Upper lobe of left lung (tissue), 6 donors: Measurements from ENCODE around the gene RAB33B. TPM values are rescaled to one million over a fixed set of nuclear protein-coding genes. Genes with fewer than 3 reads are reported as not detected.

Experiments
- ATAC-seq, 2 donors: fragments of 200-7000 bp; cut with Tn5 transposase; one replicate each; pipeline ENCODE4 v1.9.1; 2022; ENCODE audit warnings: mild to moderate bottlenecking in 2 of 2, moderate library complexity in 2 of 2; ENCODE audit not compliant: low FRiP score in 2 of 2
- DNase-seq, 2 donors: peaks; one replicate each; pipeline ENCODE4 v3.0.0-alpha.2; 2019 to 2020
- H3K27ac ChIP-seq, 4 donors: fragments of 200-600 bp; sonication (generic); one replicate each; pipeline ENCODE4 v1.5.1; 2016 to 2019
- H3K27me3 ChIP-seq, 4 donors: fragments of 200-600 bp; sonication (generic); one replicate each; pipeline ENCODE4 v1.5.1; 2017 to 2019
- H3K36me3 ChIP-seq, 4 donors: fragments of 200-600 bp; sonication (generic); one replicate each; pipeline ENCODE4 v1.5.1; 2016 to 2019
- H3K4me1 ChIP-seq, 4 donors: fragments of 200-600 bp; sonication (generic); one replicate each; pipeline ENCODE4 v1.5.1; 2018 to 2019
- H3K4me3 ChIP-seq, 4 donors: fragments of 200-600 bp; sonication (generic); one replicate each; pipeline ENCODE4 v1.5.1; 2017 to 2019; ENCODE audit warnings: mild to moderate bottlenecking in 2 of 4, moderate library complexity in 1 of 4
- H3K9me3 ChIP-seq, 4 donors: fragments of 200-600 bp; sonication (generic); one replicate each; pipeline ENCODE4 v1.5.1; 2018 to 2019
- EP300 ChIP-seq, 4 donors: sonication (generic); formaldehyde crosslinking; IDR thresholded peaks; one replicate each; pipeline ENCODE4 v1.5.1; 2017; ENCODE audit warnings: antibody characterized with exemption in 4 of 4, control low read depth in 2 of 4
- POLR2A ChIP-seq, 4 donors: fragments of 450-650 bp; IDR thresholded peaks; one replicate each; pipeline ENCODE4 v1.5.1; 2016 to 2017; ENCODE audit warnings: antibody characterized with exemption in 4 of 4, mild to moderate bottlenecking in 2 of 4
- POLR2AphosphoS5 ChIP-seq, 2 donors: sonication (generic); formaldehyde crosslinking; IDR thresholded peaks; one replicate each; pipeline ENCODE4 v1.5.1; 2017; ENCODE audit warnings: antibody characterized with exemption in 2 of 2
- WGBS, 2 donors: methylation state at CpG; one replicate each; pipeline ENCODE4 v1.1.5; 2017 to 2018; 5-methylcytosine and 5-hydroxymethylcytosine counted together
- total RNA-seq, 6 donors: library from RNA; depleted of rRNA in 4 of 6; stranded (reverse); fragments of >200 nt in 4 of 6; gene quantifications; one replicate each; pipeline versions ENCODE4 v1.1.0 to v1.2.1, GENCODE V29; 2016 to 2021
- TF ChIP-seq, protein P1 (sequence below), 6 experiments: fragments of 450-650 bp in 4 of 6; fragments of 200-600 bp in 2 of 6; sonication (generic) in 2 of 6; IDR thresholded peaks; one replicate each; pipeline ENCODE4 v1.5.1; 2016 to 2019; ENCODE audit warnings: antibody characterized with exemption in 6 of 6
- donor health status: DM: no; HTN: no; CAD: no; lungs with moderate emphysema.
- donor health status: DM: no; HTN: yes; CAD: no; lungs with severe emphysema.

RAB33B gene
- total RNA-seq, 6 donors from 2014 or later: 8.3 to 19.1 (median 9.4) TPM

DNA sequence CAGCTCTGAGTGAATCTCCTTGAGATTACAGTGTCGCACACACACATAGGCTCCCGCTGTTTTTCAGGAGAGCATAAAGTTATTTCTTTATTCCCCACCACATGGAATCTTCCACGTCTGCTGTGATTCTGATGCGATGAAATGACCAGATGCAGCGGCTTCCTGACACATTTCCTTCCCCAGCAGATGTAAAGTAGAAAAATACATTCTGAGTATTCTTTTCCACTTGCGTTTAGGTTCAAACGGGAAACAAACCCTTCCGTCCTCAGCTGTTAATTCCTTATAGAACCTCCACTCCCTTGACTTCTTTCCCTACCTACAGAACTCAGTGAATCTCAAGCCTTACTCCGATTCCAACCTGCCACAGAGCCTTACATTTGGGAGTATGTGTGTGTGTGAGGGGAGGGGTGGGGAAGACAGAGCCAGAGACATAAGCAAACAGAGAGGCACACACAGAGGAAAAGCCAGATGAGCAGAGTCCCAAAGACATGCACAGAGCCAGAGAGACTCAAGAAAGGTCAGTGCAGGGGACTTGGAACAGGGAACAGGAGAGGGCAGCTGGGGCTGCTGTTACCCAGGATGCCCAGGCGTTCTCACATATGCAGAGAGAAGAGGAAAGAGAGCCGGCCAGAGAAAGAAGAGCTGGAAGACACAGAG, 54.8 kb downstream of the RAB33B start:
- Histone ChIP-seq H3K27ac (no peak overlapping the region), H3K4me3 (no peak overlapping the region), H3K27me3 (no peaks in the 10 kb centered on the region), H3K9me3 (no peaks in the 10 kb centered on the region), H3K36me3 (peaks cover 0 to 68% (median 29%) of the 10 kb centered on the region in 4 donors), H3K4me1 (no peaks in the 10 kb centered on the region)
- no peak for DNase-seq
- 86 to 89% methylated on average over 11 of the region's 11 CpGs for WGBS, 2 donors
- TF ChIP-seq, protein P1, sequence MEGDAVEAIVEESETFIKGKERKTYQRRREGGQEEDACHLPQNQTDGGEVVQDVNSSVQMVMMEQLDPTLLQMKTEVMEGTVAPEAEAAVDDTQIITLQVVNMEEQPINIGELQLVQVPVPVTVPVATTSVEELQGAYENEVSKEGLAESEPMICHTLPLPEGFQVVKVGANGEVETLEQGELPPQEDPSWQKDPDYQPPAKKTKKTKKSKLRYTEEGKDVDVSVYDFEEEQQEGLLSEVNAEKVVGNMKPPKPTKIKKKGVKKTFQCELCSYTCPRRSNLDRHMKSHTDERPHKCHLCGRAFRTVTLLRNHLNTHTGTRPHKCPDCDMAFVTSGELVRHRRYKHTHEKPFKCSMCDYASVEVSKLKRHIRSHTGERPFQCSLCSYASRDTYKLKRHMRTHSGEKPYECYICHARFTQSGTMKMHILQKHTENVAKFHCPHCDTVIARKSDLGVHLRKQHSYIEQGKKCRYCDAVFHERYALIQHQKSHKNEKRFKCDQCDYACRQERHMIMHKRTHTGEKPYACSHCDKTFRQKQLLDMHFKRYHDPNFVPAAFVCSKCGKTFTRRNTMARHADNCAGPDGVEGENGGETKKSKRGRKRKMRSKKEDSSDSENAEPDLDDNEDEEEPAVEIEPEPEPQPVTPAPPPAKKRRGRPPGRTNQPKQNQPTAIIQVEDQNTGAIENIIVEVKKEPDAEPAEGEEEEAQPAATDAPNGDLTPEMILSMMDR (IDR thresholded peaks at IDR 0.05): no peak
- TF ChIP-seq POLR2A (IDR thresholded peaks at IDR 0.05) (no peak), EP300 (IDR thresholded peaks at IDR 0.05) (no peak), POLR2AphosphoS5 (IDR thresholded peaks at IDR 0.05) (no peak)
- ATAC-seq: no peak

GRCh38 chr4:139509727-139510410, 55.9 kb downstream of the RAB33B start:
- no peak for ATAC-seq
- H3K4me1 ChIP-seq: no peaks in the 10 kb centered on the region
- 86 to 87% methylated on average over 6 of the region's 6 CpGs for WGBS, 2 donors
- no peak overlapping the region for H3K4me3 ChIP-seq
- H3K27me3 ChIP-seq: no peaks in the 10 kb centered on the region
- DNase-seq: no peak
- H3K27ac ChIP-seq: no peak overlapping the region
- peaks cover 0 to 80% (median 38%) of the 10 kb centered on the region in 4 donors for H3K36me3 ChIP-seq
- TF ChIP-seq POLR2AphosphoS5 (IDR thresholded peaks at IDR 0.05): no peak
- TF ChIP-seq, protein P1 (IDR thresholded peaks at IDR 0.05): peak in 3 of 6 experiments; percentile 14 to 22 (median 20)
- no peaks in the 10 kb centered on the region for H3K9me3 ChIP-seq

DNA sequence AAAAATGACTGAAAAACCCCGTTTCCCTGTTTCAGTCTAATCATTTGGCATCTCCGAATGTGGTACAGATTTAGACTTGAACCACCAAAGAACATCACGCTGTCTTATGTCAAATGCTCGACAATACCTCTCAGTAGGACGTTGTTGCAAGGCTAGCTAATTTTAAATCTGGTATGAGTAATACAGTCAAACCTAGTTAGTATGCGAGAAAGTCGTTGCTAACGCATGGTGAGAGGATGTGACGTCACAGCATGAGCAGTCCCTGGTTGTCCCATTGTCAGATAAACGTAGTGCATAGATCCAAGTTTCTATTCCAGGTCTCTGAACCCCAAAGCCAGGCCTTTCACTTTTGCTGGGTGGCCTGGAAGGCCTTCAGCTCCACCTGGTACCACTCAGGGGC, 57.4 kb downstream of the RAB33B start:
- TF ChIP-seq POLR2A (IDR thresholded peaks at IDR 0.05) (no peak), POLR2AphosphoS5 (IDR thresholded peaks at IDR 0.05) (no peak), EP300 (IDR thresholded peaks at IDR 0.05) (no peak)
- TF ChIP-seq, protein P1 (IDR thresholded peaks at IDR 0.05): no peak
- H3K27ac ChIP-seq: no peak overlapping the region
- H3K36me3 ChIP-seq: peaks cover 0 to 88% (median 41%) of the 10 kb centered on the region in 4 donors
- no peaks in the 10 kb centered on the region for H3K27me3 ChIP-seq
- no peak overlapping the region for H3K4me3 ChIP-seq
- DNase-seq (no peak), ATAC-seq (no peak)
- WGBS, 2 donors: 79 to 81% methylated on average over 10 of the region's 10 CpGs
- peaks cover 0 to 4% (median 0%) of the 10 kb centered on the region in 4 donors for H3K4me1 ChIP-seq
- no peaks in the 10 kb centered on the region for H3K9me3 ChIP-seq

- H3K9me3 ChIP-seq: no peaks in the 10 kb centered on the region
- 89 to 90% methylated on average over 8 of the region's 8 CpGs for WGBS, 2 donors
- peaks cover 14 to 90% (median 57%) of the 10 kb centered on the region in 4 donors for H3K36me3 ChIP-seq
- TF ChIP-seq POLR2A (IDR thresholded peaks at IDR 0.05): no peak
- TF ChIP-seq, protein P1 (IDR thresholded peaks at IDR 0.05): no peak
- TF ChIP-seq POLR2AphosphoS5 (IDR thresholded peaks at IDR 0.05): no peak
- no peak for TF ChIP-seq EP300 (IDR thresholded peaks at IDR 0.05)
- no peak overlapping the region for H3K27ac ChIP-seq
- peaks cover 0 to 4% (median 0%) of the 10 kb centered on the region in 4 donors for H3K4me1 ChIP-seq
- DNase-seq (no peak), ATAC-seq (no peak)
- H3K27me3 ChIP-seq: no peaks in the 10 kb centered on the region
- H3K4me3 ChIP-seq: no peak overlapping the region
Observed at GRCh38 chr4:139514382-139515059, 60.6 kb downstream of the RAB33B start.
